G401.6 (cell line): ENCODE measurements around the gene SSBP2.

ENCODE experiments used
- FAIRE-seq: peaks from 2 replicates; lab custom pipeline; 2012; peaks lifted over from hg19 to GRCh38; lab: Jason Lieb, UNC

Gene SSBP2

GRCh38 chr5:81751009-81751835 is at the start of gene SSBP2:
Gene SSBP2, minus strand, starts transcription at chr5:81751097. Its CDS starts 55 bp downstream, at chr5:81751042.
- FAIRE-seq, result peak; percentile 78

GRCh38 chr5:81795666-81796065 is 44.8 kb upstream of the SSBP2 start:
- FAIRE-seq, result no peak

DNA sequence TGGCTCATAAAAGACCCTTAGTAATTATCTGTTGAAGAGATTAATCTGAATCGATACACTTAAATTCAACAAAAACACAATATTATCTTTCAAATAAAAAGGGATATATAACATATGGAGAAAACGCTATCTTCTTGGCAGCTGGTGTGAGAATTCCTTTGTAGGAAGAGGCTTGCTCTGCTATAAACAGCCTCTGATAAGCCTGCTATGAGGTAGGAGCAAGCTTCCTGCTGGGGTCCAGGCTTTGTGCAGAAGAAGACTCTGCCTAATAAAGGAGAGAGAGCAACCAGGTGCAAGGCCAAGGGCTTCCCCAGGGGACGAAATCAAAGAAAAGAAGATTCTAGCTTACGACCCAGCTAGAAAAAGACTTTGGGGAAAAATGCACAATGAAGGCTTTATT is 43.3 kb upstream of the SSBP2 start:
- FAIRE-seq, result no peak

GRCh38 chr5:81790336-81790735 is 39.4 kb upstream of the SSBP2 start:
- no peak for FAIRE-seq

DNA sequence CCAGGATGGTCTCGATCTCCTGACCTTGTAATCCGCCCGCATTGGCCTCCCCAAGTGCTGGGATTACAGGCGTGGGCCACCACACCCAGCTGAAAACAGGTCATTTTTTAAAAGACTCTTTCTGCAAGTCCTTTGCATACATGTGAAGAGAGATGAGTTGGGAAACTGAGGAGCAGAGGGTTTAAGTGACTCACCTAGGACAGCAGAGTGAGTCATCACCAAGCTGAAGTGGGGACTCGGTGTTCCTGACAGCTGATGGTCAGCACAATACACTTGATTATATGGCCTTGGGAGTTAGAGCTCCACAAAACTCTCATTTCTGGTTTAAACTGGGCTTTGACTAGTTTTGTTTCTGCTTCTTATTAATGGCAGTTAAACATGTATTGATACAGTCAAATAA is 38.1 kb upstream of the SSBP2 start:
- no peak for FAIRE-seq

DNA sequence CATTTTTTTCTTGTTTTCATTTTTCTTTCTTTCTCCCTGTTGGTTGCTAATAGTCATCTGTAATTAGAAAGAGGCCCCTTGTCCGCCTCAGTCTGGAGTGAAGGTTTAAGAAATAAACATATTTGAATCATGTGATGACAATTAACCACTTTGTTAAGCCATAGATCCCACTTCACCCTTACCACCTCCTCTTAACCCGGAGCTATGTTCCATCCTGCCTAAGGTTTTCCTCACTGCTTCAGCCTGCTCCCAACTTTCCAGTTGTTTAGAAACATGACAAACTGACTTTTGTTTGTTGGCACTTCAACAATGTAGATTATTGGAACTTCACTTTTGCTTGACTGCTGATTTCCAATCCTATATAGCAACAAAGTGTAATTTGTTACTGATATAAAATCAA is 37.4 kb upstream of the SSBP2 start:
- no peak for FAIRE-seq

GRCh38 chr5:81787474-81788242 is 36.8 kb upstream of the SSBP2 start:
- no peak for FAIRE-seq

DNA sequence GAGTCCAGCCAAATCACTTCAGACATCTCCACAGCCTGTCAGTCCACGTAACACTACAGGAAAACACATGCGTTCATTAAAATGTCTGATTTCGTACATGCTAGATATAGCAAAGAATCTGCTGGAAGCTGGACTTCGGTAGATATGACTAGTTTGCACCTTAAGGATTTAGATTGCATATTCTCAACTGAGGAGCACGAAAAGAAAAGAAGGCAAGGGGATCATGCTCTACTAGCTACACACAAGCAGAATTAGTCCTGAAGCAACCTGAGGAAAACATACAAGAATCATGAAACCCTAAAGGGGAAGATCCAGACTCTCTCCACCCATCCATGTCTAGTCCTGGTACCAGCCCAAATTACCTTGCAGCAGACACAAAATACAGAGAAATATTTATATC is 36.1 kb upstream of the SSBP2 start:
- FAIRE-seq, result no peak

DNA sequence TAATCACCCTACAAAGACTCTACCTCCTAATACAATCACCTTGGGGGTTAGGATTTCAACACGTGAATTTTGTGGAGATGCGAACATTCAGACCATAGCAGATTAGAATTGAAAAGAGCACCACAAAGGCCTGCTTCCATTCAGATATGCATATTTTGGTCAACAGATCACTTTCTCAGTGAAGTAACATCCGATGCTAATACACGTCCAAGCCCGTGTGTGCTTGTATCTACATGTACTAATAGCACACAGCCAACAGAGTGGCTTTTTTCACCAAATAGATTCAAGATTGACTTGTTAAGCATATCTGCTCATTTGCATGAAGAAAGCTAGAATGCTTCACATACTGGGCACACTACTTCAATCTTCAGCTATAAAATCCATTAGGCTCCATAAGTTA is 35.6 kb upstream of the SSBP2 start:
- FAIRE-seq, result no peak

DNA sequence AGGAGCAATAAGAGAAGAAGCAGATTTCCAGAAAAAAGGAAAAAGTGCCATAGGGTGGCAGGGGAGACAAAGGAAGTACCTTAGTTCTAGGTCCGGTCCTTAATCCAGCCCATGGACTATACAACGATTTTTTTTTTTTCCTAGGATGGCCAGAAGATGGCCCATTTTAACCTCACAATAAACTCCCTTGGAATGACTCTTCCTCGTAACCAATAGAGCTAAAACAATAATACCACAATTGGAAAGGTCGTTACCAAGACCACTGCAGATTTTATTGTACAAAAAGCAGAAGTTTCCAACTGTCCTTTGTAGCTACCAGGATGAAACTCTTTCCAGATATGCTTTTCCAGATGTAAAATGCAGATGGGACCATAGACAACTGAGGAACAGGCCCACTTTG is 34.4 kb upstream of the SSBP2 start:
- FAIRE-seq, result no peak

GRCh38 chr5:81783401-81783800 is 32.5 kb upstream of the SSBP2 start:
- no peak for FAIRE-seq

DNA sequence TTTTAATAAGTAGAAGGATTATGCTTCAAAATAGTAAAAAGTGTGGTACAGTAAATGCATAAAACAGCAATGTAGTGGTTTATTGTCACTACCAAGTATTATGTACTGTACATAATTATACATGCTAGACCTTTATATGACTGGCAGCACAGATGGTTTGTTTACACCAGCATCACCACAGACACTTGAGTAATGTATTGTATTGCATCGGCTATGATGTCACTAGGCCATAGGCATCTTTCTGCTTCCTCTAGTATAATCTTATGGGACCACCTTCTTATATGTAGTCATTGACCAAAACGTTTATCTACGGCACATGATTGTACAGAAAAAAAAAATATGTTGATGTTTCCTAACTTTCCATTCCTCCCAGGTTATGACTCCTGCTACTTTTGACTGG is 31.9 kb upstream of the SSBP2 start:
- FAIRE-seq, result no peak

GRCh38 chr5:81779916-81780266 is 29.0 kb upstream of the SSBP2 start:
- no peak for FAIRE-seq

DNA sequence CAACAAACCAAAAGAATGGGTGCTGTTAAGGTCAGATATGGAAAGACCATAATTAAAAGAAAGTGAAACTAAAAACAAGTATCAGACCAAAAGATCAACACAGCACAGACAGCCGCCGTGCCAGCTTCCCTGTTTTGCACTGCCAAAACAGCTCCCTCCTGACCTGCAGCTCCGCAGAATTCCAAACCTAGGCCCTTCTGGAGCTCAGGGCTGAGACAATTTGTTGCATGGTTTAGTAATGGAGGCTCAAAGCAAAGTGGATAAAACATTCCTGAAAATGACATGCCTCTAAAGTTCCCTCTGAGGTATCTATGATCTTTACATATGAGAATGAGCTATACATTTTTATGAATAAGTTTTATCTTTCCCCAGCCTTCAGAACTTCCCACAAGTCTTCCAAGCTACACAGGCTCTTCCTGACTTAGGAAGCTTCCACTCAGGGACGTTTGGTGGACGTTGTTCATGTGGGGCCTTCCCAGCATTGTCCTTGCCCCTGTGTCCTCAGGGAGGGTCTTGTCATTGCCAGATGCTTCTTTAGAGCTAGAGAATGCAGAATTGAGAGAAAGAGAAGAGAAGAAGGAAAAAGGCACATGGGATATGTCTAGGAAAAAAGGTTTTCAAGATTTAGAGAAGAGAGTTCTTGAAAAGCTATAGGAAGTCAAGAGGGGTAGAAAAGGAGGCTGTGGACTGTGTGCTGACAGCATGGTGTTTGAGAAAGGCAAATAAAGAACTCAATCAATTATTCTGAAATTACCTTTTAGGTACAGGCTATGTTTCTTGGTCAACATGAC is 28.4 kb upstream of the SSBP2 start:
- no peak for FAIRE-seq

DNA sequence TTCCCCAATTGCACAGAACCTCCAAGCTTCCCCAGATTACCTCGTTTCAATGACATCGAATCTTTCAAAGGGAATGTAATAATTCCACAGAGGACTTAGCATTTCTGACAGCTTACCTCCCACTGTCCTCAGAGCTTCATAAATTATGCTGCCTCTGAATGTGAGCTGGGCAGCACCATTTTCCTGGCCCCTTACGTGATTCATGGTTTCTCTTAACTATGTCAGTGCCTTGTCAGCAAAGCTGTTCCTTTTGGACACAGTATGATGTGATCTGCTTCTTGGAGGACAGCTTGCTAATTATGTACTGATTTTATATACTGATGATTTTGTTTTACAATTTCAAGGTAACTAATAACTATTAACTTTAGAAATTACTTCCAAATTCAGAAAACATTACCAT is 27.7 kb upstream of the SSBP2 start:
- no peak for FAIRE-seq

DNA sequence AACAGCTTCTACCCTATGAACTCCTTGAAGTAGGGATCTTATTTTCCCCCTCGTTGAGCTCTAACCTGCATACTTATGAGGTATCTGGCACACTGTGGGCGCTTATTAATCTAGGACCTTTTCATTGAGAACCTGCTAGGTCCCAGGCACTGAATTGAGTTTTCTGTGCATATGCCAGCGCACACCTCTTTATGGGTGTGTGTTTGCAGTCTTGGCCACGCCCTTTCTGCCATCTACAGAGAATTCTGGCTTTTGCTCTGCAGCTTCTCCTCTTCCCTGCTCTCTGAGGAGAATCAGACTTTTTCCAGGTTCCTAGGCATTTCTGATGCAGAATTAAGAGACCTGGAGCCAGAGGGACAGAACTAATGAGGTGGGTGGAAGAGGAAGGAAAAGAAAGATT is 25.4 kb upstream of the SSBP2 start:
- FAIRE-seq, result no peak

GRCh38 chr5:81774374-81774773 is 23.5 kb upstream of the SSBP2 start:
- FAIRE-seq, result no peak

- FAIRE-seq, result no peak
These were observed 22.7 kb upstream of the SSBP2 start for GRCh38 chr5:81773574-81773973.

GRCh38 chr5:81773161-81773560 is 22.3 kb upstream of the SSBP2 start:
- no peak for FAIRE-seq

DNA sequence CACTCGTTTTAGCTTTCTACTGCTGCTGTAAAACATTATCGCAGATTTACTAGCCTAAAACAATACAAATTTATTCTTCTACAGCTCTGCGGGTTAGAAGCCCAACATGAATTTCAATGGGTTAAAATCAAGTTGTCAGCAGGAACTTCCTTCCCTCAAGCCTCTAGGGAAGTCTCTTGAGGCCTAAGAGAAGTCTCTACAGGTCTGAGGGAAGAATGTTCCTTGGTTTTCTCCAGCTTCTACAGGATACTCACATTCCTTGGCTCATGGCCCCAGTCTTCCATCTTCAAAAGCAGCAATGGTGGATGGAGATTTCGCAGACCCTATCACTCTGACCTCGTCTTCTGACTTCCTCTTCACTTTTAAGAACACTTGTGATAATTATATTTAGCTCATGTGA is 21.6 kb upstream of the SSBP2 start:
- no peak for FAIRE-seq

DNA sequence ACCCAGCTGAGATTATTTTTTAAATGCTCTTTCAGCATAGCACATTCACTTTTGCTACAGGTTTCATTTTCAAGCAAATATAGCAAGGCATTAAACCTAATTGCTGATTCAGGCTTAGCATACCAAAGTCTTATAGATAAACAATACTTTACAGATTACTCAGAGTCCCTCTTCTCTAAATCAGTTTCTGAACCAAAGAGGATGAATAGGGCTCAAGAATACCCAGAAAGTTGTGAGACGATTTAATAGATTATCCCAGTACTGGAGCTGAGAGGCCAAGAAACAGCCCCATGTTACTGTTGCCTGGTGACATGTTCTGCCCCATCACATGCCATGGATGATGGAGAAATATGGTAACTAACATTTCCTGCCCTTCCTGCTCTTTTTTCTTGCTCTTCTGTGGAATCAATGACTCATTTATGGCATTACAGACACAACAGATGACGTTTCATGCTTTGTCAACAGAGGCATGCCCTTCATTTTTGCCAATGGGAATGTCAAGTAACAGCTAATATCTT is 18.1 kb upstream of the SSBP2 start:
- no peak for FAIRE-seq

DNA sequence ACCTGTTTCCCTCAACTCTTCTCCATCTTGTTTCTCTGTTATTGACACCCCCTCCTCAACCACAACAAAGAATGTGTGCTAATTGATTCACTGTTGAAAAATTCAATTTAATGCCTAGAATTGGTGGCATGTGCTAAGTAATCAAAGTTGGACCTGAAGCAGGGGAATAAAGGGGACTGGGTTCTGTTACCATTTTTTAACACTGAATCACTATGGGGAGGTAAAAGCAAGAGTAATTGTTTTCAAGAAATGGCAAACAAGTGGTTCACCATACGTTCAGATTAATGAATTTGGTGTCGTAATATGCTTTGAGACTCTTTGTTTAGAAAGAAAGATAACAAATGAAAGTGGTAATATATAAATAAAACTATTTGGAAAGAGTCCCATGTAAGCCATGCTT is 17.0 kb upstream of the SSBP2 start:
- FAIRE-seq, result no peak

DNA sequence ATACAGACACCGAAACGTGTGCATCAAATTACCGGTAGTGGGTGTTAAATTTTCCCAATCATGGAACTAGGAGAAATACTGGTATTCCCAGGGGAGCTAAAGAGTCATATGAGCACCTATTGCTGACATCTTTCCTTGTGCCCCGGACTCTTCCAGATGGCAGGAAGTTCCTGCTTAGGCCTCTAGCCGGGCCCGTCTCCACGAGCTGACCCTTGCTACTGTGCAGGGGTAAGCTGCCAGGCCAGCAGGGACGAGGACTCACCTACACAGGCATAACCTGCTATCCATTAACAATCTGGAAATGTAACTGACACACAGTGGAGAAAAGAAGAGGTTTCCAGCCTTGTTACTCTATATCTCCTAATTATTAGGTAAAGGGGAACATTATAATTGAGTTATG is 16.2 kb upstream of the SSBP2 start:
- FAIRE-seq, result no peak
